ENCODE data around the gene GH2. TPM values are rescaled to one million over a fixed set of nuclear protein-coding genes. Genes with fewer than 3 reads are reported as not detected.
"Not testable (repeated sequence)": the region's sequence is repeated elsewhere in the genome, so short reads cannot be mapped to it uniquely, and the experiment has no call there.

The GH2 gene
- total RNA-seq, result not detected in 2 replicates

- peak; percentile 41 to 60 for DNase-seq (ENCODE audit: low read depth in 2 of 2)
These were observed at the start of gene GH2 for GRCh38 chr17:63881935-63882601. GH2 (minus strand) TSS chr17:63881944; CDS start chr17:63881801, 143 bp downstream.

GRCh38 chr17:63930951-63931575 lies 49.3 kb upstream of the GH2 start:
- DNase-seq (ENCODE audit: low read depth in 2 of 2), result peak in 1 of 2 donors; percentile 20

DNA sequence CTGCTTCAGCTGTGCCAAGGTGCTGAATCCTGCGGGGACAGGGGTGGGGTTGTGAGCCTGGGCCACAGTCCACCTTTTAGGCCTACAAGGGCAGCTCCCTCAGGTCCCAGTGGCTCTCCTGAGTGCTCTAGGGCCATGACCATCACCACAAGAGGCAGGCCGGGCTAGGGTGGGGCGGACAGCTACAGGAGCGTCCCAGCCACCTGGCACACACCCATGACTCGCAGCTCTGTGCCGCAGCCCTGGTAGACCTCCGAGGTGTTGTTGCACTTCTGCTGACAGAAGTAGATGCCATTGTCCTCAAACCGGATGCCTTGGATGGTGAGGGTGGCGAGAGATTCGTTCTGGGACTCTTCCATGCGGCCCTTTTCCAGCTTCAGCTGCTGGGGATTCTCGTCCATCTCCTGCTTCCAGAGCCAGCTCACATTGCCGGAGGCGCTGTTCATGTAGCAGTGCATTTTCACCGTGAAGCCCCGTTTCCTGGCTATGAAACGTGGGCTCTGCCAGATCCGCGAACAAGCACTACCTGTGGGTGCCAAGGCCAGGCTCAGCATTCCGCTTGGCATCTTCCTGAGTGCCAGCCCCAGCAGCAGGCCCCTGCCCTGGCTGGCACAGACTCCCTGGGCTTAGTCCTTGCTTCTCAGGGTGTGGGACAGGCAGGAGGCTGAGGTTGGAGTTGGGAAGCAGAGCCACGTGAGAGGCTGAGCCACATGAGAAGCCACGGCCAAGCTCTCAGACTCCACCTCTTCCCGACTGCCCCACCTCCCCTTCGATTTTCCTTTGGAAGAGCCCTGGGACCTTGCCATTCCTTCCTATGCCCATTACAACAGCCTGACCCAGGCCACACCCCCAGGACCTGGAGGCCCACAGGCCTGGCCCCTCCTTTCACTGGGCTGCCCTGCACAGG lies 48.4 kb upstream of the GH2 start:
- no peak for DNase-seq (ENCODE audit: low read depth in 2 of 2)

DNA sequence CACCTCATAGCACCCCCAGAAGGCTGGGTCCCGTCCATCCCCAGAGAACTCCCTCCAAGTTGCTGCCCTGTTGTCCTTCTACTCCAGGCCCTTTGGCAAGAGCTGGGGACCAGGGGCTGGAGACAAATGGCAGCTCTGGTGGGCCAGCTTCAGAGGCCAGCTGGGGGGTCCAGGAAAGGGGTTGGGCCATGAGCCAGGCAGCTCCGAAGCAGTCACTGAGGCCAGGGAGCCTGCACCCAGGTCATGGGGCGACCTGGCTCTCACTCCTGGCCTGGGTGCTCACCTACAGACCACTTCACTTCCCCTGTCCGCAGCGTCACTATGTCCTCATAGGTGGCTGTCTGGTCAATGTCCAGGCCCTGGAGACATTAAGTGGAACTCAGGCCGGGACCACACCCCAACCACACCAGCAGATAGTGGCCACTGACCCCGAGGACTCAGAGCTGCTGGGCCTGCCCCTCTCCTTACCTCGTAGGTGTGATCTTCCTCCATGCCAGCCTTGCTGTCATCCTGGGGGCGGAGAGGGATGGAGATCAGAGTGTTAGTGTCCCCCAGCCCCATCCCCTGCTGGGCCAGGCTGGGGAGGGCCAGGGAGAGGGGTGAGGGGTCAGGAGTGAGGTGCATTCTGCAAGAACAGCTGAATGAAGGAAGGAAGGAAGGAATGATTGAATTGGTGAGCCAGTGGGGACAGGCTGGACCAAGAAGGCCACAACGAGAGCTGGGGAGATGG lies 47.4 kb upstream of the GH2 start:
- no peak for DNase-seq (ENCODE audit: low read depth in 2 of 2)

- DNase-seq (ENCODE audit: low read depth in 2 of 2), result no peak
These were observed 46.5 kb upstream of the GH2 start for GRCh38 chr17:63928172-63928666.

- no peak for DNase-seq (ENCODE audit: low read depth in 2 of 2)
These were observed 45.9 kb upstream of the GH2 start for GRCh38 chr17:63927464-63928171.

DNA sequence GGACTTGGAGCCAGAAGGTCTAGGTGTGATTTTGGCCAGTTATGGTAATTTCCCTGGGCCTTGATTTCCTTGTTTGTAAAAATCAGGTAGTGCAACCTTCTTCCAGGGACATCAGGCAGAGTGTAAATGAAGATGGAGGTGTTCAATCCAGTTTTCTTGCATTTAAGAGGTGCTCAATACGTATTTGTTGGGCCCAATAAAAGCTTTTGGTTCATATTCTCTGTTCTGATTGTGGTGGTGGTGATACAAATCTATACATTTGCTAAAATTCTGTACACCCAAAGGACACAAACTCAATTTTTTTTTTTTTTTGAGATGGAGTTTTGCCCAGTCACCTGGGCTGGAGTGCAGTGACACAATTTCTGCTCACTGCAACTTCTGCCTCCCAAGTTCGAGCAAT lies 44.4 kb upstream of the GH2 start:
- no peak for DNase-seq (ENCODE audit: low read depth in 2 of 2)

DNA sequence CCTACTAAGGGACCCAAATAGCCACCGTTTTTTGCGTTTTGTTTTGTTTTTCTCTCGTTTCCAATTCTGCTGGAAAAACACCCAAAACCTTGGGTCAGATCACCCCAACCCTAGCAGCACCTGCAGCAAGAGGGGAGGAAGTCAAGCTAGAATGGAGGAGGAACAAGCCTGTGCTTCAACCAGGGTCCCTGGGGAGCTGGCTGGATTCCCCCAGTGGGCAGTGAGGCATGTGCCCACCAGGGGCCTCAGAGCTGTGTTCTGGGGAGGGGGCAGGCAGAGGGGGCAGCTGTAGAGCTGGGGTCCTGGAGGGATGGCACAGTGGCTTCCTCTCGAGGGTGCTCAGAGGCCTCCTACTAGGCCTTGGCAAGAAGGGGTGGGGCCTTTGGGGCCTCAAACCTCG lies 43.9 kb upstream of the GH2 start:
- no peak for DNase-seq (ENCODE audit: low read depth in 2 of 2)

GRCh38 chr17:63922402-63922801 lies 40.7 kb upstream of the GH2 start:
- not testable (repeated sequence) for DNase-seq (ENCODE audit: low read depth in 2 of 2)

- DNase-seq (ENCODE audit: low read depth in 2 of 2), result not testable (repeated sequence)
These were observed 39.0 kb upstream of the GH2 start for GRCh38 chr17:63920779-63921178.

- not testable (repeated sequence) for DNase-seq (ENCODE audit: low read depth in 2 of 2)
These were observed 38.3 kb upstream of the GH2 start for GRCh38 chr17:63920050-63920449.

GRCh38 chr17:63919311-63919723 lies 37.6 kb upstream of the GH2 start:
- DNase-seq (ENCODE audit: low read depth in 2 of 2), result peak; percentile 57 to 73

- not testable (repeated sequence) for DNase-seq (ENCODE audit: low read depth in 2 of 2)
These were observed 37.1 kb upstream of the GH2 start, which contains the start of gene GH1 for GRCh38 chr17:63918789-63919305. GH1 (minus strand) TSS chr17:63918839; CDS start chr17:63918776, 63 bp downstream.

DNA sequence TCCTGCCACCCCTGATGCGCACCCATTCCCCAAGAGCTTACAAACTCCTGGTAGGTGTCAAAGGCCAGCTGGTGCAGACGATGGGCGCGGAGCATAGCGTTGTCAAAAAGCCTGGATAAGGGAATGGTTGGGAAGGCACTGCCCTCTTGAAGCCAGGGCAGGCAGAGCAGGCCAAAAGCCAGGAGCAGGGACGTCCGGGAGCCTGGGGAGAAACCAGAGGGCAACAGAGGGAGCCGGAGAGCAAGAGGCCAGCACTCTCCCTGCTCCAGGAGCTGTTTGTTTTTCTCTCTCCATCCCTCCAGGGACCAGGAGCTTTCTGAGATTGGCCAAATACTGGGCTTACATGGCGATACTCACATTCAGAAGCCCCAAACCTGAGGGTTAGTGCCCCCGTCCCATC lies 36.6 kb upstream of the GH2 start:
- DNase-seq (ENCODE audit: low read depth in 2 of 2), result no peak

- no peak for DNase-seq (ENCODE audit: low read depth in 2 of 2)
These were observed 35.9 kb upstream of the GH2 start for GRCh38 chr17:63917646-63918045.

DNA sequence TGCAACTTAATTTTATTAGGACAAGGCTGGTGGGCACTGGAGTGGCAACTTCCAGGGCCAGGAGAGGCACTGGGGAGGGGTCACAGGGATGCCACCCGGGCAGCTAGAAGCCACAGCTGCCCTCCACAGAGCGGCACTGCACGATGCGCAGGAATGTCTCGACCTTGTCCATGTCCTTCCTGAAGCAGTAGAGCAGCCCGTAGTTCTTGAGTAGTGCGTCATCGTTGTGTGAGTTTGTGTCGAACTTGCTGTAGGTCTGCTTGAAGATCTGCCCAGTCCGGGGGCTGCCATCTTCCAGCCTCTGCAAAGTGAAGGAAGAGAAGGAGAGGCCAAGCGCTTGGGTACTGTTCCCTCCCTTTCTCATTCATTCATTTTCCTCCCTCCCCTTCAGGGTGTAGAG lies 35.5 kb upstream of the GH2 start:
- not testable (repeated sequence) for DNase-seq (ENCODE audit: low read depth in 2 of 2)

GRCh38 chr17:63916566-63917185 lies 34.9 kb upstream of the GH2 start:
- no peak for DNase-seq (ENCODE audit: low read depth in 2 of 2)

DNA sequence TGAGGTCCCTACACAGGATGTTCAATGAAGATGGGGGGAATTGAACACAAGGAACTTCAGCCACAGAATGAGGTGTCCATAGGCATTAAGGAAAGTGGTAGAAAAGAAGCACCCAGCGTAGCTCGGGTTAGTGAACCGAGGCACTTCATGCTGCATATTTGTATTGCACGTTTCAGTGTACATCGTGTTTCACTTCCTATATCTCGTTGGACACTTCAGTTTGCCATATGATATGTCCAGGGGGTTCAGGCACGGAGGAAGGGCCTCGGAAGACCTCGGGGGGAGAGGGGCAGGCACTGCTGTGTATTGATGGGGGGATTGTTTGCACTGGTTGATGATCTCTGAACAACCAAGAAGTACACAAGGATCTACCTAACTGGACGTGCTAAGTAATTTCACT lies 34.0 kb upstream of the GH2 start:
- not testable (repeated sequence) for DNase-seq (ENCODE audit: low read depth in 2 of 2)

GRCh38 chr17:63914471-63914870 lies 32.7 kb upstream of the GH2 start:
- DNase-seq (ENCODE audit: low read depth in 2 of 2), result no peak

- peak; percentile 27 to 49 for DNase-seq (ENCODE audit: low read depth in 2 of 2)
These were observed 29.9 kb upstream of the GH2 start for GRCh38 chr17:63911657-63912100.
